ENCODE measurements around the gene KRT77. TPM values are rescaled to one million over a fixed set of nuclear protein-coding genes. Genes with fewer than 3 reads are reported as not detected.

KRT77 gene
- total RNA-seq, 3 donors from 2014 or later, result not detected

GRCh38 chr12:52693261-52693660 lies 10.1 kb downstream of the KRT77 start:
- Histone ChIP-seq H3K4me3 (no peak overlapping the region), H3K4me1 (ENCODE audit: low read depth) (no peaks in the 10 kb centered on the region), H3K9me3 (no peaks in the 10 kb centered on the region), H3K36me3 (ENCODE audit: low read depth) (no peaks in the 10 kb centered on the region)
- no peak for TF ChIP-seq CTCF (IDR thresholded peaks at IDR 0.05)
- ATAC-seq (no peak), DNase-seq (no peak)
- intact Hi-C loops (cut with DNase I, micrococcal nuclease), result no loop called here

- TF ChIP-seq CTCF (IDR thresholded peaks at IDR 0.05), result no peak
- DNase-seq (no peak), ATAC-seq (no peak)
- no peaks in the 10 kb centered on the region for H3K4me1 ChIP-seq (ENCODE audit: low read depth)
- intact Hi-C loops (cut with DNase I, micrococcal nuclease), result no loop called here
- H3K36me3 ChIP-seq (ENCODE audit: low read depth), result no peaks in the 10 kb centered on the region
- no peak overlapping the region for H3K4me3 ChIP-seq
- H3K9me3 ChIP-seq, result no peaks in the 10 kb centered on the region
Measured at GRCh38 chr12:52692254-52692653, 11.1 kb downstream of the KRT77 start.

- no peak for ATAC-seq
- Histone ChIP-seq H3K9me3 (no peaks in the 10 kb centered on the region), H3K4me1 (ENCODE audit: low read depth) (no peaks in the 10 kb centered on the region), H3K4me3 (no peak overlapping the region), H3K36me3 (ENCODE audit: low read depth) (no peaks in the 10 kb centered on the region)
- intact Hi-C loops (cut with DNase I, micrococcal nuclease), result no loop called here
- TF ChIP-seq CTCF (IDR thresholded peaks at IDR 0.05), result no peak
- no peak for DNase-seq
Measured at GRCh38 chr12:52691841-52692150, 11.5 kb downstream of the KRT77 start.

GRCh38 chr12:52691076-52691840 lies 12.1 kb downstream of the KRT77 start:
- no peaks in the 10 kb centered on the region for H3K9me3 ChIP-seq
- no peaks in the 10 kb centered on the region for H3K36me3 ChIP-seq (ENCODE audit: low read depth)
- no peaks in the 10 kb centered on the region for H3K4me1 ChIP-seq (ENCODE audit: low read depth)
- DNase-seq (peak in 1 of 3 donors; percentile 15), ATAC-seq (peak; percentile 32)
- no peak overlapping the region for H3K4me3 ChIP-seq
- no peak for TF ChIP-seq CTCF (IDR thresholded peaks at IDR 0.05)
- intact Hi-C loops (cut with DNase I, micrococcal nuclease), result no loop called here

- DNase-seq (no peak), ATAC-seq (no peak)
- Histone ChIP-seq H3K4me1 (ENCODE audit: low read depth) (no peaks in the 10 kb centered on the region), H3K4me3 (no peak overlapping the region), H3K9me3 (no peaks in the 10 kb centered on the region), H3K36me3 (ENCODE audit: low read depth) (no peaks in the 10 kb centered on the region)
- TF ChIP-seq CTCF (IDR thresholded peaks at IDR 0.05), result no peak
- intact Hi-C loops (cut with DNase I, micrococcal nuclease), result no loop called here
Measured at GRCh38 chr12:52690351-52691075, 12.8 kb downstream of the KRT77 start.

All from mucosa of descending colon (tissue), 3 donors.